Hepatocyte (in vitro differentiated cells): ENCODE data around the gene WDR81. TPM values are rescaled to one million over a fixed set of nuclear protein-coding genes. Genes with fewer than 3 reads are reported as not detected.
A peak's percentile ranks its signal among the peaks of the same experiment; 100 is the strongest.
"Not testable (repeated sequence)": the region's sequence is repeated elsewhere in the genome, so short reads cannot be mapped to it uniquely, and the experiment has no call there.

Experiments used
- DNase-seq: peaks from one replicate; pipeline ENCODE4 v3.0.0-alpha.2; 2016; ENCODE audit warnings: low spot score
- H2AFZ ChIP-seq: fragments of 200-600 bp; sonication (generic); 2 replicates; pipeline ENCODE4 v1.6.0; 2016; ENCODE audit warnings: antibody characterized with exemption, mild to moderate bottlenecking
- H3K27ac ChIP-seq: fragments of 200-600 bp; sonication (generic); 2 replicates; pipeline ENCODE4 v1.5.1; 2016; ENCODE audit warnings: mild to moderate bottlenecking
- H3K27me3 ChIP-seq: fragments of 200-600 bp; sonication (generic); 2 replicates; pipeline ENCODE4 v1.6.1; 2016
- H3K36me3 ChIP-seq: fragments of 200-600 bp; sonication (generic); replicated peaks from 2 replicates; pipeline ENCODE4 v1.5.1; 2016; ENCODE audit warnings: low read depth; ENCODE audit not compliant: insufficient read depth
- H3K4me1 ChIP-seq: fragments of 200-600 bp; sonication (generic); 2 replicates; pipeline ENCODE4 v1.5.1; 2016; ENCODE audit warnings: mild to moderate bottlenecking, moderate library complexity; ENCODE audit not compliant: insufficient read depth
- H3K4me2 ChIP-seq: fragments of 200-600 bp; sonication (generic); 2 replicates; pipeline ENCODE4 v1.6.0; 2016
- H3K4me3 ChIP-seq: fragments of 200-600 bp; sonication (generic); 2 replicates; pipeline ENCODE4 v1.5.1; 2016; ENCODE audit warnings: mild to moderate bottlenecking
- H3K79me2 ChIP-seq: fragments of 200-600 bp; sonication (generic); 2 replicates; pipeline ENCODE4 v1.6.0; 2017; ENCODE audit warnings: mild to moderate bottlenecking
- H3K9me2 ChIP-seq: fragments of 200-600 bp; sonication (generic); replicated peaks from 2 replicates; pipeline ENCODE4 v1.6.0; 2017; ENCODE audit warnings: mild to moderate bottlenecking; ENCODE audit not compliant: insufficient read depth
- H3K9me3 ChIP-seq: fragments of 200-600 bp; sonication (generic); 2 replicates; pipeline ENCODE4 v1.5.1; 2016; ENCODE audit warnings: low read depth, mild to moderate bottlenecking
- H4K20me1 ChIP-seq: fragments of 200-600 bp; sonication (generic); 2 replicates; pipeline ENCODE4 v1.6.0; 2016; ENCODE audit warnings: mild to moderate bottlenecking; ENCODE audit not compliant: insufficient read depth, poor library complexity, severe bottlenecking
- EZH2 ChIP-seq: fragments of 200-600 bp; sonication (generic); IDR thresholded peaks from 2 replicates; pipeline ENCODE4 v1.6.1; 2016; ENCODE audit warnings: antibody characterized with exemption, mild to moderate bottlenecking, borderline replicate concordance
- EZH2phosphoT487 ChIP-seq: fragments of 200-600 bp; sonication (generic); IDR thresholded peaks from one replicate; pipeline ENCODE4 v1.6.1; 2018; ENCODE audit warnings: antibody characterized with exemption, mild to moderate bottlenecking, low read depth, moderate library complexity; ENCODE audit not compliant: unreplicated experiment, severe bottlenecking
- WGBS: methylation state at CpG from one replicate; pipeline ENCODE4 v1.1.6; 2016; ENCODE audit warnings: low lambda C conversion rate; ENCODE audit errors: missing lambda C conversion rate; 5-methylcytosine and 5-hydroxymethylcytosine counted together
- polyA plus RNA-seq: library from polyadenylated mRNA; unstranded; fragments of >200 nt; fragmentation: Nextera tagmentation; extraction: Ambion mirVana; gene quantifications from 2 replicates; pipeline ENCODE4 v1.2.1, GENCODE V29; 2016
- total RNA-seq: library from RNA; depleted of rRNA; stranded (reverse); fragments of >200 nt; gene quantifications from 2 replicates; pipeline ENCODE4 v1.2.3, GENCODE V29; 2014
- TF ChIP-seq, protein P1 (sequence below): fragments of 200-600 bp; sonication (generic); IDR thresholded peaks from 2 replicates; pipeline ENCODE4 v1.5.1; 2016; ENCODE audit warnings: antibody characterized with exemption, mild to moderate bottlenecking; ENCODE audit not compliant: poor library complexity

Gene WDR81
- total and polyA plus RNA-seq, 2 experiments from 2014 or later = 24.0 to 24.4 TPM

DNA sequence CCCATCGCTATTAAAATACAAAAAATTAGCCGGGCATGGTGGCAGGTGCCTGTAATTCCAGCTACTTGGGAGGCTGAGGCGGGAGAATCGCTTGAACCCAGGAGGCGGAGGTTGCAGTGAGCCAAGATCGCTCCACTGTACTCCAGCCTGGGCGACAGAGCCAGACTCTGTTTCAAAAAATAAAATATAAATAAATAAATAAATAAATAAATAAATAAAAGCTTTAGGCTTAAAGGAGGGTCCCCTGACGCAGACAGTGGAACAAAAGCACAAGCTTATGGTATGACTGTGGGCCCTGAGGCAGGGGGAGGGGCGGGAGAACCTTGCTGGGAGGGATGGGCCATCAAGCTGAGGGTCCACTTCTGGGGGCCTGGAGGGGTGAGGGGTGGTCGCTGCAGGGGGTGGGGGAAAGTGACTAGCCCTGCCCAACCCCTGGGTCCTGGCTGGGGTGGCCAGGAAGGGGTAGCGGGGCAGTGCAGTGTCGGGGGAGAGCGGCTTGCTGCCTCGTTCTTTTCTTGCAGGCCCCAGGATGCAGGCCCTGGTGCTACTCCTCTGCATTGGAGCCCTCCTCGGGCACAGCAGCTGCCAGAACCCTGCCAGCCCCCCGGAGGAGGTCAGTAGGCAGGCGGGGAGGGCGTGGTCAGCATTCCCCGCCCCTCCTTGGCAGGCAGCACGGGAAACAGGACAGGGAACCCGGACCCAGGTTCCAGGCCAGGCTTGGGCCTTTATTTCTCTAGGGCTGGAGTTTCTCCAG is 42.1 kb downstream of the WDR81 start:
- Histone ChIP-seq H3K27ac (no peak overlapping the region), H3K4me1 (peaks cover 29% of the 10 kb centered on the region), H3K79me2 (peaks cover 23% of the 10 kb centered on the region), H3K4me3 (no peak overlapping the region), H3K9me3 (no peaks in the 10 kb centered on the region), H2AFZ (no peak overlapping the region), H3K36me3 (no peaks in the 10 kb centered on the region), H3K4me2 (no peak overlapping the region), H4K20me1 (no peaks in the 10 kb centered on the region), H3K27me3 (no peaks in the 10 kb centered on the region), H3K9me2 (no peaks in the 10 kb centered on the region)
- TF ChIP-seq EZH2phosphoT487 (no peak), EZH2 (no peak)
- TF ChIP-seq, protein P1, sequence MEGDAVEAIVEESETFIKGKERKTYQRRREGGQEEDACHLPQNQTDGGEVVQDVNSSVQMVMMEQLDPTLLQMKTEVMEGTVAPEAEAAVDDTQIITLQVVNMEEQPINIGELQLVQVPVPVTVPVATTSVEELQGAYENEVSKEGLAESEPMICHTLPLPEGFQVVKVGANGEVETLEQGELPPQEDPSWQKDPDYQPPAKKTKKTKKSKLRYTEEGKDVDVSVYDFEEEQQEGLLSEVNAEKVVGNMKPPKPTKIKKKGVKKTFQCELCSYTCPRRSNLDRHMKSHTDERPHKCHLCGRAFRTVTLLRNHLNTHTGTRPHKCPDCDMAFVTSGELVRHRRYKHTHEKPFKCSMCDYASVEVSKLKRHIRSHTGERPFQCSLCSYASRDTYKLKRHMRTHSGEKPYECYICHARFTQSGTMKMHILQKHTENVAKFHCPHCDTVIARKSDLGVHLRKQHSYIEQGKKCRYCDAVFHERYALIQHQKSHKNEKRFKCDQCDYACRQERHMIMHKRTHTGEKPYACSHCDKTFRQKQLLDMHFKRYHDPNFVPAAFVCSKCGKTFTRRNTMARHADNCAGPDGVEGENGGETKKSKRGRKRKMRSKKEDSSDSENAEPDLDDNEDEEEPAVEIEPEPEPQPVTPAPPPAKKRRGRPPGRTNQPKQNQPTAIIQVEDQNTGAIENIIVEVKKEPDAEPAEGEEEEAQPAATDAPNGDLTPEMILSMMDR = no peak
- 86% methylated on average over 19 of the region's 21 CpGs for WGBS
- DNase-seq = no peak

GRCh38 chr17:1767358-1767757 is 42.9 kb downstream of the WDR81 start:
- Histone ChIP-seq H4K20me1 (no peaks in the 10 kb centered on the region), H3K79me2 (peaks cover 20% of the 10 kb centered on the region), H3K9me3 (no peaks in the 10 kb centered on the region), H3K36me3 (no peaks in the 10 kb centered on the region), H3K4me2 (no peak overlapping the region), H3K27me3 (no peaks in the 10 kb centered on the region), H3K27ac (no peak overlapping the region), H3K4me1 (peaks cover 25% of the 10 kb centered on the region), H2AFZ (no peak overlapping the region), H3K4me3 (no peak overlapping the region), H3K9me2 (no peaks in the 10 kb centered on the region)
- TF ChIP-seq EZH2 = no peak
- TF ChIP-seq, protein P1 = no peak
- TF ChIP-seq EZH2phosphoT487 = no peak
- no peak for DNase-seq
- WGBS = 96% methylated on average over 12 of the region's 12 CpGs

- H3K9me2 ChIP-seq = no peaks in the 10 kb centered on the region
- TF ChIP-seq, protein P1 = no peak
- TF ChIP-seq EZH2phosphoT487 (no peak), EZH2 (no peak)
- no peaks in the 10 kb centered on the region for H3K36me3 ChIP-seq
- H3K27me3 ChIP-seq = no peaks in the 10 kb centered on the region
- no peaks in the 10 kb centered on the region for H3K9me3 ChIP-seq
- H3K4me3 ChIP-seq = no peak overlapping the region
- no peak overlapping the region for H2AFZ ChIP-seq
- H3K4me1 ChIP-seq = peaks cover 16% of the 10 kb centered on the region
- H3K4me2 ChIP-seq = peak overlapping the region; percentile 42
- H3K79me2 ChIP-seq = peaks cover 15% of the 10 kb centered on the region
- H4K20me1 ChIP-seq = no peaks in the 10 kb centered on the region
- WGBS = 35% methylated on average over 21 of the region's 21 CpGs
- H3K27ac ChIP-seq = peak overlapping the region; percentile 91
- DNase-seq = peak; percentile 72
Measured at GRCh38 chr17:1769822-1770477, 45.4 kb downstream of the WDR81 start.

- WGBS = 90% methylated on average over 12 of the region's 12 CpGs
- not testable (repeated sequence) for H3K27me3 ChIP-seq, H3K4me3 ChIP-seq, H4K20me1 ChIP-seq, H3K36me3 ChIP-seq, H3K9me2 ChIP-seq, H2AFZ ChIP-seq, H3K4me2 ChIP-seq, H3K9me3 ChIP-seq, H3K79me2 ChIP-seq, DNase-seq
- Histone ChIP-seq H3K4me1 (peaks cover 16% of the 10 kb centered on the region), H3K27ac (peak overlapping the region; percentile 74)
Measured at GRCh38 chr17:1773000-1773695, 48.6 kb downstream of the WDR81 start.
